SK-N-SH (cell line): ENCODE data around the gene ERICH3. TPM values are rescaled to one million over a fixed set of nuclear protein-coding genes. Genes with fewer than 3 reads are reported as not detected.

Source experiments
- CTCF ChIA-PET: fragments of 300-600, 350-600 bp; formaldehyde crosslinking; extraction: SDS; loops from one replicate; lab custom pipeline; 2021; lab: Yijun Ruan, JAX
- POLR2A ChIA-PET: fragments of 350-600 bp; sonication (Branson Sonifier 250); formaldehyde crosslinking; extraction: SDS; loops from one replicate; lab custom pipeline; 2020; ENCODE audit warnings: antibody characterized with exemption, inconsistent platforms; lab: Yijun Ruan, JAX
- DNase-seq: peaks from one replicate; pipeline ENCODE4 v3.0.0; 2012
- H2AFZ ChIP-seq: fragments of 200-600 bp; sonication (generic); 2 replicates; pipeline ENCODE4 v1.8.1; 2016; ENCODE audit warnings: antibody characterized with exemption, mild to moderate bottlenecking, low read depth
- H3F3A ChIP-seq: fragments of 200-600 bp; sonication (generic); replicated peaks from 2 replicates; pipeline ENCODE3; 2016; ENCODE audit warnings: antibody characterized with exemption, mild to moderate bottlenecking; ENCODE audit not compliant: insufficient read depth
- H3K27ac ChIP-seq, 2 experiments: fragments of 200-500 bp in 1 of 2; fragments of 200-600 bp in 1 of 2; sonication (Bioruptor generic) in 1 of 2; sonication (generic), shearing (Covaris generic) in 1 of 2; 2 replicates each; pipeline versions ENCODE4 v1.5.1 to v1.6.1; 2014 to 2016; ENCODE audit warnings: low read depth in 2 of 2, inconsistent platforms in 1 of 2, low read length in 1 of 2, mild to moderate bottlenecking in 1 of 2, mixed read lengths in 1 of 2
- H3K27me3 ChIP-seq: fragments of 200-600 bp; sonication (generic), shearing (Covaris generic); 2 replicates; pipeline ENCODE4 v1.6.1; 2016; ENCODE audit warnings: mixed run types; ENCODE audit not compliant: insufficient read depth
- H3K36me3 ChIP-seq, 2 experiments: fragments of 200-500 bp in 1 of 2; fragments of 200-600 bp in 1 of 2; sonication (Bioruptor generic) in 1 of 2; sonication (generic) in 1 of 2; replicated peaks in 1 of 2; 2 replicates each; pipeline versions ENCODE3 to v1.5.1; 2014 to 2016; ENCODE audit warnings: low read length in 1 of 2, mild to moderate bottlenecking in 1 of 2; ENCODE audit not compliant: insufficient read depth in 2 of 2, control insufficient read depth in 1 of 2
- H3K4me1 ChIP-seq, 2 experiments: fragments of 200-500 bp in 1 of 2; fragments of 200-600 bp in 1 of 2; sonication (Bioruptor generic) in 1 of 2; sonication (generic), shearing (Covaris generic) in 1 of 2; 2 replicates each; pipeline versions ENCODE4 v1.5.1 to v1.6.1; 2014 to 2016; ENCODE audit warnings: low read depth in 1 of 2, low read length in 1 of 2, mixed run types in 1 of 2; ENCODE audit not compliant: insufficient read depth in 2 of 2, control insufficient read depth in 1 of 2
- H3K4me2 ChIP-seq: fragments of 200-600 bp; sonication (generic), shearing (Covaris generic); 2 replicates; pipeline ENCODE4 v1.6.1; 2017; ENCODE audit warnings: mixed run types
- H3K4me3 ChIP-seq, 2 experiments: fragments of 200-500 bp in 1 of 2; fragments of 200-600 bp in 1 of 2; sonication (Bioruptor generic) in 1 of 2; sonication (generic), shearing (Covaris generic) in 1 of 2; 2 replicates each; pipeline versions ENCODE4 v1.5.1 to v1.8.1; 2014 to 2016; ENCODE audit warnings: low read depth in 2 of 2, inconsistent platforms in 1 of 2, low read length in 1 of 2, mild to moderate bottlenecking in 1 of 2, mixed read lengths in 1 of 2, moderate library complexity in 1 of 2
- H3K79me2 ChIP-seq: fragments of 200-600 bp; sonication (generic); 2 replicates; pipeline ENCODE4 v1.8.1; 2017; ENCODE audit warnings: mild to moderate bottlenecking; ENCODE audit not compliant: insufficient read depth
- H3K9ac ChIP-seq: fragments of 200-600 bp; sonication (generic); 2 replicates; pipeline ENCODE4 v1.6.1; 2017; ENCODE audit warnings: mixed run types
- H3K9me2 ChIP-seq: fragments of 200-600 bp; sonication (generic); 2 replicates; pipeline ENCODE4 v1.6.1; 2017; ENCODE audit warnings: mixed run types
- H3K9me3 ChIP-seq: fragments of 200-600 bp; sonication (generic); 2 replicates; pipeline ENCODE4 v1.6.1; 2017; ENCODE audit warnings: mixed run types, mild to moderate bottlenecking, moderate library complexity
- H4K20me1 ChIP-seq: fragments of 200-600 bp; sonication (generic); 2 replicates; pipeline ENCODE4 v1.6.1; 2017; ENCODE audit warnings: mild to moderate bottlenecking, mixed run types; ENCODE audit not compliant: insufficient read depth
- CHD2 ChIP-seq: fragments of 150-350 bp; IDR thresholded peaks from 2 replicates; pipeline ENCODE4 v1.6.1; 2018; ENCODE audit warnings: low read length; ENCODE audit not compliant: partially characterized antibody
- CTCF ChIP-seq: fragments of 200-600 bp; sonication (generic); IDR thresholded peaks from 2 replicates; pipeline ENCODE4 v1.6.1; 2017; ENCODE audit warnings: antibody characterized with exemption, mild to moderate bottlenecking, moderate library complexity
- EP300 ChIP-seq, 2 experiments: IDR thresholded peaks; 2 replicates each; pipeline versions ENCODE4 v1.4.0 to v1.6.1; 2012; ENCODE audit warnings: borderline replicate concordance in 1 of 2, low read depth in 1 of 2, low read length in 1 of 2
- EZH2phosphoT487 ChIP-seq: fragments of 200-600 bp; sonication (generic); IDR thresholded peaks from 2 replicates; pipeline ENCODE4 v1.6.1; 2017; ENCODE audit warnings: low read depth, mixed run types, mild to moderate bottlenecking, antibody characterized with exemption, moderate library complexity, borderline replicate concordance
- FOXJ3 ChIP-seq: sonication (generic); formaldehyde crosslinking; IDR thresholded peaks from 2 replicates; pipeline ENCODE4 v1.5.1; 2020; ENCODE audit warnings: mild to moderate bottlenecking, missing genetic modification reagents
- GATA2 ChIP-seq: sonication (generic); formaldehyde crosslinking; IDR thresholded peaks from 2 replicates; pipeline ENCODE4 v1.5.0; 2020; ENCODE audit warnings: mild to moderate bottlenecking, missing genetic modification reagents
- JUND ChIP-seq: IDR thresholded peaks from 2 replicates; pipeline ENCODE4 v1.4.0; 2012
- MEF2A ChIP-seq: IDR thresholded peaks from 2 replicates; pipeline ENCODE4 v1.4.0; 2012; ENCODE audit warnings: low read depth, borderline replicate concordance
- MXI1 ChIP-seq: IDR thresholded peaks from 2 replicates; pipeline ENCODE4 v1.6.1; 2012; ENCODE audit warnings: mild to moderate bottlenecking, low read depth, low read length, improper control_type of control experiment
- RCOR1 ChIP-seq: fragments of 150-350 bp; IDR thresholded peaks from 2 replicates; pipeline ENCODE4 v1.6.1; 2017; ENCODE audit warnings: antibody characterized with exemption, low read length
- RFX5 ChIP-seq: IDR thresholded peaks from 2 replicates; pipeline ENCODE4 v1.6.1; 2012; ENCODE audit warnings: mild to moderate bottlenecking, improper control_type of control experiment, low read length
- SIN3A ChIP-seq: IDR thresholded peaks from 2 replicates; pipeline ENCODE4 v1.6.1; 2012; ENCODE audit warnings: low read depth, mild to moderate bottlenecking, low read length, moderate library complexity, borderline replicate concordance
- SMC3 ChIP-seq: IDR thresholded peaks from 2 replicates; pipeline ENCODE4 v1.6.1; 2012; ENCODE audit warnings: low read depth, low read length, improper control_type of control experiment
- TCF12 ChIP-seq: IDR thresholded peaks from 2 replicates; pipeline ENCODE4 v1.4.0; 2012
- WGBS: methylation state at CpG from one replicate; pipeline ENCODE4 v1.1.6; 2017; ENCODE audit warnings: low lambda C conversion rate; 5-methylcytosine and 5-hydroxymethylcytosine counted together
- polyA plus RNA-seq, 3 experiments: library from polyadenylated mRNA; depleted of rRNA; stranded (reverse); fragments of >200 nt; gene quantifications; 2 replicates each; pipeline ENCODE4 v1.2.3, GENCODE V29; 2012
- TF ChIP-seq, protein P1 (sequence below): fragments of 150-350 bp; IDR thresholded peaks from 2 replicates; pipeline ENCODE4 v1.6.1; 2017; ENCODE audit warnings: antibody characterized with exemption, low read length, low read depth, borderline replicate concordance
- TF ChIP-seq, protein P2 (sequence below): IDR thresholded peaks from 2 replicates; pipeline ENCODE4; 2012
- TF ChIP-seq, protein P3 (sequence below): IDR thresholded peaks from 2 replicates; pipeline ENCODE4 v1.4.0; 2012; ENCODE audit warnings: low read depth, borderline replicate concordance

Gene ERICH3
- polyA plus RNA-seq, 1 of the 3 experiments (the other 2 are of a cell fraction) = not detected

- no peaks in the 10 kb centered on the region for H3K36me3 ChIP-seq
- H4K20me1 ChIP-seq = no peaks in the 10 kb centered on the region
- no peak overlapping the region for H3K27ac ChIP-seq
- H3K9ac ChIP-seq = no peak overlapping the region
- no peaks in the 10 kb centered on the region for H3K27me3 ChIP-seq
- H3K9me3 ChIP-seq = no peaks in the 10 kb centered on the region
- no peak for DNase-seq
- no peak overlapping the region for H2AFZ ChIP-seq
- no peaks in the 10 kb centered on the region for H3K79me2 ChIP-seq
- 54% methylated on average over 2 of the region's 2 CpGs for WGBS
- TF ChIP-seq GATA2 (CRISPR knock-in tag) = no peak
- no peak for TF ChIP-seq CTCF
- TF ChIP-seq, protein P1, sequence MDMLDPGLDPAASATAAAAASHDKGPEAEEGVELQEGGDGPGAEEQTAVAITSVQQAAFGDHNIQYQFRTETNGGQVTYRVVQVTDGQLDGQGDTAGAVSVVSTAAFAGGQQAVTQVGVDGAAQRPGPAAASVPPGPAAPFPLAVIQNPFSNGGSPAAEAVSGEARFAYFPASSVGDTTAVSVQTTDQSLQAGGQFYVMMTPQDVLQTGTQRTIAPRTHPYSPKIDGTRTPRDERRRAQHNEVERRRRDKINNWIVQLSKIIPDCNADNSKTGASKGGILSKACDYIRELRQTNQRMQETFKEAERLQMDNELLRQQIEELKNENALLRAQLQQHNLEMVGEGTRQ = no peak
- TF ChIP-seq, protein P2, sequence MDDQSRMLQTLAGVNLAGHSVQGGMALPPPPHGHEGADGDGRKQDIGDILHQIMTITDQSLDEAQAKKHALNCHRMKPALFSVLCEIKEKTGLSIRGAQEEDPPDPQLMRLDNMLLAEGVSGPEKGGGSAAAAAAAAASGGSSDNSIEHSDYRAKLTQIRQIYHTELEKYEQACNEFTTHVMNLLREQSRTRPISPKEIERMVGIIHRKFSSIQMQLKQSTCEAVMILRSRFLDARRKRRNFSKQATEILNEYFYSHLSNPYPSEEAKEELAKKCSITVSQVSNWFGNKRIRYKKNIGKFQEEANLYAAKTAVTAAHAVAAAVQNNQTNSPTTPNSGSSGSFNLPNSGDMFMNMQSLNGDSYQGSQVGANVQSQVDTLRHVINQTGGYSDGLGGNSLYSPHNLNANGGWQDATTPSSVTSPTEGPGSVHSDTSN = no peak
- TF ChIP-seq EZH2phosphoT487 = no peak
- no peak for TF ChIP-seq EP300 (IDR thresholded peaks at IDR 0.05; ENCODE audit: borderline replicate concordance in 1 of 2, low read depth in 1 of 2, low read length in 1 of 2)
- no peak for TF ChIP-seq JUND
- no peak for TF ChIP-seq MXI1
- TF ChIP-seq MEF2A = no peak
- TF ChIP-seq RFX5 = no peak
- TF ChIP-seq CHD2 = no peak
- no peak for TF ChIP-seq SMC3
- no peak for TF ChIP-seq RCOR1
- no peak for TF ChIP-seq TCF12
- ChIA-PET CTCF (no interaction called here), POLR2A (no interaction called here)
- H3F3A ChIP-seq = no peaks in the 10 kb centered on the region
- no peaks in the 10 kb centered on the region for H3K9me2 ChIP-seq
- no peak overlapping the region for H3K4me2 ChIP-seq
- no peaks in the 10 kb centered on the region for H3K4me1 ChIP-seq
- H3K4me3 ChIP-seq = no peak overlapping the region
These were observed 149.6 kb downstream of the ERICH3 start for GRCh38 chr1:74523873-74524480.

DNA sequence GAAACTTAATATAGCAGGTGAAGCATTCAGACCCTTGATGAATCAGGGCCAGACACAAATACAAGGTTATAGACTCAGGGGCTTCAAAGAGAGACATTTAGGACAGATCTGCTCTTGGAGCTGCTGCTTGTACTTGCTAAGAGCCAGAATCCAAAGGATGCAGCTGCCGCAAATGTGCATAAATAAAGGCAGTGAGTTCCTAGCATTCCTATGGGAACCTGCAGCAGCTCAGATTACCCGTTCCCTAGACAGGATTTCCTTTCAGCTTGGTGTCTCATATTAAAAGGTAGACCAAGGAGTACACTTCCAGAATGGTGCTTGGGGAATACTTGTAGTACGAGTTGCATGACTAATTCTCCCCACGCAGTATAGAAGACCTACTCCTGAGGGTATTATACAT is 151.4 kb downstream of the ERICH3 start:
- H3K27me3 ChIP-seq = no peaks in the 10 kb centered on the region
- H4K20me1 ChIP-seq = no peaks in the 10 kb centered on the region
- no peaks in the 10 kb centered on the region for H3F3A ChIP-seq
- DNase-seq = no peak
- no peak overlapping the region for H3K27ac ChIP-seq
- H3K9me3 ChIP-seq = no peaks in the 10 kb centered on the region
- ChIA-PET POLR2A (interaction anchor here (0.6 kb wide), 1 partner anchor 1695 kb away, joined by 3 read pairs; no protein-coding TSS in a partner anchor), CTCF (no interaction called here)
- H3K36me3 ChIP-seq = no peaks in the 10 kb centered on the region
- H3K4me2 ChIP-seq = no peak overlapping the region
- no peak overlapping the region for H2AFZ ChIP-seq
- 43% methylated on average over 4 of the region's 4 CpGs for WGBS
- no peaks in the 10 kb centered on the region for H3K9me2 ChIP-seq
- no peaks in the 10 kb centered on the region for H3K4me1 ChIP-seq
- H3K4me3 ChIP-seq = no peak overlapping the region
- no peaks in the 10 kb centered on the region for H3K79me2 ChIP-seq
- TF ChIP-seq, protein P3, sequence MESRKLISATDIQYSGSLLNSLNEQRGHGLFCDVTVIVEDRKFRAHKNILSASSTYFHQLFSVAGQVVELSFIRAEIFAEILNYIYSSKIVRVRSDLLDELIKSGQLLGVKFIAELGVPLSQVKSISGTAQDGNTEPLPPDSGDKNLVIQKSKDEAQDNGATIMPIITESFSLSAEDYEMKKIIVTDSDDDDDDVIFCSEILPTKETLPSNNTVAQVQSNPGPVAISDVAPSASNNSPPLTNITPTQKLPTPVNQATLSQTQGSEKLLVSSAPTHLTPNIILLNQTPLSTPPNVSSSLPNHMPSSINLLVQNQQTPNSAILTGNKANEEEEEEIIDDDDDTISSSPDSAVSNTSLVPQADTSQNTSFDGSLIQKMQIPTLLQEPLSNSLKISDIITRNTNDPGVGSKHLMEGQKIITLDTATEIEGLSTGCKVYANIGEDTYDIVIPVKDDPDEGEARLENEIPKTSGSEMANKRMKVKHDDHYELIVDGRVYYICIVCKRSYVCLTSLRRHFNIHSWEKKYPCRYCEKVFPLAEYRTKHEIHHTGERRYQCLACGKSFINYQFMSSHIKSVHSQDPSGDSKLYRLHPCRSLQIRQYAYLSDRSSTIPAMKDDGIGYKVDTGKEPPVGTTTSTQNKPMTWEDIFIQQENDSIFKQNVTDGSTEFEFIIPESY = no peak
- TF ChIP-seq FOXJ3 (CRISPR knock-in tag) (no peak), SIN3A (no peak)
- H3K9ac ChIP-seq = no peak overlapping the region
